Measurements from ENCODE around the gene MTRFR. TPM values are rescaled to one million over a fixed set of nuclear protein-coding genes. Genes with fewer than 3 reads are reported as not detected.

MTRFR gene
- total and polyA plus RNA-seq, 7 donors, result 7.8 to 19.1 (median 12.7) TPM

DNA sequence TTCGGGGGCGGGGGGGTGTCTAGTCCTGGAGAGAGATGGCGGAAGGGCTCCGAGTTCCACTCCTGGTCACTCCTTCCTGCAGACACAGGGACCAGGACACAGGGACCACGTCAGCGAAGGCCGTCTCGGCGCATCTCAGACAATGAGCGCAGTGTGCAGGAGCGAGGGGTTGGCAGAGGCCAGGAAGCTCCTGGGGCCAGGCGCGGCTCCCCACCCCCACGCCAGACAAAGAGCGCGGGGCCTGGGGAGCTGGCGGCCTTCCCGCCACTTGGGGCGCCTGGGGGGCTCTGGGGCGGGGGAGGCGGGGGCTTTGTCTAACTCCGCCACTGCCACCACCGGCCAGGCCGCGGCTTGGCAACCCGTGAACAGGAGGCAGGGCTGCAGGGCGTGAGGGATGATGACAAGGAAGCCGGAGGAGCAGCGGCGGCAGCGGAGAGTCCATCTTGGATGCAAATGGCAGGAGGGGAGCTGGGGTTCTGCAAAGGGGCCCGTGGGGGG lies 36.2 kb downstream of the MTRFR start:
- Histone ChIP-seq H3K4me3 (peak overlapping the region; percentile 63 to 91 (median 80)), H3K27me3 (no peaks in the 10 kb centered on the region), H3K4me1 (peaks cover 0 to 44% (median 38%) of the 10 kb centered on the region in 4 donors), H3K36me3 (peaks cover 0 to 29% (median 10%) of the 10 kb centered on the region in 4 donors), H3K27ac (peak overlapping the region; percentile 84 to 90 (median 86)), H3K9me3 (no peaks in the 10 kb centered on the region)
- peak in 1 of 4 donors; percentile 32 for TF ChIP-seq POLR2AphosphoS5 (IDR thresholded peaks at IDR 0.05)
- no peak for TF ChIP-seq EP300 (IDR thresholded peaks at IDR 0.05)
- WGBS, 2 donors, result 9 to 29% methylated on average over 32 of the region's 32 CpGs
- DNase-seq, result peak; percentile 88
- intact Hi-C loops (cut with DNase I), result no loop called here

DNA sequence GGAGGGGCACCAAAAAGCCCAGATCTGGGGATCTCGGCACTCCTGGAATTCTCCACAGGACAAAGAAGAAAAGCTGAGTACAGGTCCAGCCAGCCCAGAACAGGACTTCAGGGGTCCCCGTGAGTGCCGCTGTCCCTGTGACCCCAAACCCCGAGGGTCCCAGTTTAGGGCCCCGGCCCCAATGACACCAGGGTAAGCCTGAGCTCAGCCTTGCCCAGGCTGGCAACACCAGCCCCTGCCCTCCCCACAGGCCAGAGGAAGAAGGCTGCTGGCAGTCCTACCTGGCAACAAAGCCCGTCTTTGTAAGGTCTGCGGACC lies 36.6 kb downstream of the MTRFR start:
- H3K4me3 ChIP-seq, result peak overlapping the region; percentile 63 to 91 (median 80)
- peaks cover 0 to 25% (median 7%) of the 10 kb centered on the region in 4 donors for H3K36me3 ChIP-seq
- H3K27ac ChIP-seq, result peak overlapping the region; percentile 84 to 90 (median 86)
- TF ChIP-seq POLR2A (IDR thresholded peaks at IDR 0.05) (no peak), EP300 (IDR thresholded peaks at IDR 0.05) (no peak)
- TF ChIP-seq, protein P1, sequence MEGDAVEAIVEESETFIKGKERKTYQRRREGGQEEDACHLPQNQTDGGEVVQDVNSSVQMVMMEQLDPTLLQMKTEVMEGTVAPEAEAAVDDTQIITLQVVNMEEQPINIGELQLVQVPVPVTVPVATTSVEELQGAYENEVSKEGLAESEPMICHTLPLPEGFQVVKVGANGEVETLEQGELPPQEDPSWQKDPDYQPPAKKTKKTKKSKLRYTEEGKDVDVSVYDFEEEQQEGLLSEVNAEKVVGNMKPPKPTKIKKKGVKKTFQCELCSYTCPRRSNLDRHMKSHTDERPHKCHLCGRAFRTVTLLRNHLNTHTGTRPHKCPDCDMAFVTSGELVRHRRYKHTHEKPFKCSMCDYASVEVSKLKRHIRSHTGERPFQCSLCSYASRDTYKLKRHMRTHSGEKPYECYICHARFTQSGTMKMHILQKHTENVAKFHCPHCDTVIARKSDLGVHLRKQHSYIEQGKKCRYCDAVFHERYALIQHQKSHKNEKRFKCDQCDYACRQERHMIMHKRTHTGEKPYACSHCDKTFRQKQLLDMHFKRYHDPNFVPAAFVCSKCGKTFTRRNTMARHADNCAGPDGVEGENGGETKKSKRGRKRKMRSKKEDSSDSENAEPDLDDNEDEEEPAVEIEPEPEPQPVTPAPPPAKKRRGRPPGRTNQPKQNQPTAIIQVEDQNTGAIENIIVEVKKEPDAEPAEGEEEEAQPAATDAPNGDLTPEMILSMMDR (IDR thresholded peaks at IDR 0.05), result no peak
- intact Hi-C loops (cut with DNase I), result loop anchor here (2.0 kb wide), 1 partner anchor 119 kb away; no protein-coding TSS in a partner anchor
- WGBS, 2 donors, result 1 to 5% methylated on average over 7 of the region's 7 CpGs
- no peak for DNase-seq
- H3K9me3 ChIP-seq, result no peaks in the 10 kb centered on the region
- H3K4me1 ChIP-seq, result peaks cover 0 to 44% (median 38%) of the 10 kb centered on the region in 4 donors
- H3K27me3 ChIP-seq, result no peaks in the 10 kb centered on the region

DNA sequence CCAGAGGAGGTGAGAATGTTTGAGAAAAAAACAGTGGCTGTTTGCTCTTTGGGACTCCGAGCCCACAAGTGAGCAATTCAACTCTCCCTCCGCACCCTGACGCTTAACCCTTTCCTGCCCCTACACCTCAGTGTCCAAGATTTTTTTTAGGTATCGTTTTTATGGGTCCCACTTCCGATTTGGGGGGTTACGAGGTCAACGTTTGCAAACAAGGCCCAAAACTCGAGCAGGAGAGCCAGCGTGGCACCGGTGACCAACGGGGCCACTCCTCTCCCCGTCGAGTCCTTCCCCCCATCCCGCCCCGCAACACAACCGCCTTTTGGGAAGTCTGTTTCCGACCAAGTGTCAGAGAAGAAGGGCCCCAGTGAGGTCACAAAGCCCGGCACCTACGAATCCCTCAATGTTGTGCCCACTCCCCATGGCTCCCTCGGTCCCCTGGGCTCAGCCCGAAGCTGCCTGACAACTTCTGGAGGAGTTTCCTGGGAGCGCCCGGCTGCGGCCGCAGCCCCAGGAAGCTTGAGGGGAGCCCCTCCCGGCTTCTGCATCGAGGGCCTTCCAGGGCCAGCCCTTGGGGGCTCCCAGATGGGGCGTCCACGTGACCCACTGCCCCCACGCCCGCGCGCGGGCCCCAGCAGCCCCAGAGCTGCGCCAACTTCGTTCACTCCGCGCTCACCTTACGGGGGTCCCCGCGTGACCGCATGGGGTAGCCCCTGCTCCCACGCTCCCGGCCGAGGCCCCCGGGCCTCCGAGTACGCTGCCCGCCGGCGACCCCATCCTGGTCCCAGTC lies 37.2 kb downstream of the MTRFR start:
- peak overlapping the region; percentile 63 to 91 (median 80) for H3K4me3 ChIP-seq
- peaks cover 0 to 20% (median 3%) of the 10 kb centered on the region in 4 donors for H3K36me3 ChIP-seq
- peaks cover 0 to 44% (median 38%) of the 10 kb centered on the region in 4 donors for H3K4me1 ChIP-seq
- TF ChIP-seq POLR2AphosphoS5 (IDR thresholded peaks at IDR 0.05) (no peak), POLR2A (IDR thresholded peaks at IDR 0.05) (no peak), EP300 (IDR thresholded peaks at IDR 0.05) (no peak)
- TF ChIP-seq, protein P1 (IDR thresholded peaks at IDR 0.05), result no peak
- no peaks in the 10 kb centered on the region for H3K9me3 ChIP-seq
- peak; percentile 72 for DNase-seq
- intact Hi-C loops (cut with DNase I), result loop anchor here (2.0 kb wide), 1 partner anchor 118 kb away; no protein-coding TSS in a partner anchor
- peak overlapping the region; percentile 84 to 90 (median 86) for H3K27ac ChIP-seq
- H3K27me3 ChIP-seq, result no peaks in the 10 kb centered on the region
- 0% methylated on average over 51 of the region's 51 CpGs for WGBS, 2 donors

DNA sequence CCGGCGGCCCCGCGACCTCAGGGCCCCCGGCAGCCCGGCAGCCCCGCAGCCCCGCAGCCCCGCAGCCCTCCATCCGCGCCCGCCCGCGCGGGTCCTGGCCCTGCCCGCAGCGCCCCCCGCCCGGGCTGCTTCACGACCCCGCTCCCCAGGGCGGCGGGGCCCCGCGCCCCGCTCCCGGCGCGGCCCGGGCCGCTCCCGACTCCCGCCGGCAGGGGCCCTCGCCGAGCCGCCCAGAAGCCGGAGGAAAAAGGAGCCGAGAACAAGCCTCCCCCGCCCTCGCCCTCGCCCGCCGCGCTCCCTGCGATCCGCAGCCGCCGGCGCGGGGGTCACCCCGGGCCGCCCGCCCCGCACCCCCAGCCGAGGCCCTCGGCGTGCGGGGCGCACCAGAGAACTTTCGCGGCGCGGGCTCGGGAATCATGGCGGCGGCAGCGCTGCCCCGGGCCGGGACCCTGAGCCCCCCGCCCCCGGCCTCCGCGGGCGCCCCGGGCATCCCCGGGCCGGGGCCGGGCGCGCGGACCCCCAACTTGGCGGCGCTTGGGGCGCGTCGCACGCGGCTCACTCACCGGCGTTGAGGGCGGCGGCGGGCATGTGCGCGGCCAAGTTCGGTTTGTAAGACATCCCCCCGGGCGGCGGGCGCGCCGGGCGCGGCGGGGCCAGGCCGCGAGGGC lies 37.9 kb downstream of the MTRFR start:
- Histone ChIP-seq H3K36me3 (peaks cover 0 to 12% (median 1%) of the 10 kb centered on the region in 4 donors), H3K27me3 (no peaks in the 10 kb centered on the region), H3K9me3 (no peaks in the 10 kb centered on the region), H3K4me1 (peaks cover 0 to 44% (median 38%) of the 10 kb centered on the region in 4 donors), H3K4me3 (peak overlapping the region; percentile 63 to 91 (median 80)), H3K27ac (peak overlapping the region; percentile 84 to 90 (median 86))
- DNase-seq, result peak; percentile 88
- TF ChIP-seq, protein P1 (IDR thresholded peaks at IDR 0.05), result no peak
- 1% methylated on average over 108 of the region's 108 CpGs for WGBS, 2 donors
- intact Hi-C loops (cut with DNase I), result loop anchor here (1.0 to 2.0 kb wide), 2 partner anchors 94 to 118 kb away; no protein-coding TSS in a partner anchor

DNA sequence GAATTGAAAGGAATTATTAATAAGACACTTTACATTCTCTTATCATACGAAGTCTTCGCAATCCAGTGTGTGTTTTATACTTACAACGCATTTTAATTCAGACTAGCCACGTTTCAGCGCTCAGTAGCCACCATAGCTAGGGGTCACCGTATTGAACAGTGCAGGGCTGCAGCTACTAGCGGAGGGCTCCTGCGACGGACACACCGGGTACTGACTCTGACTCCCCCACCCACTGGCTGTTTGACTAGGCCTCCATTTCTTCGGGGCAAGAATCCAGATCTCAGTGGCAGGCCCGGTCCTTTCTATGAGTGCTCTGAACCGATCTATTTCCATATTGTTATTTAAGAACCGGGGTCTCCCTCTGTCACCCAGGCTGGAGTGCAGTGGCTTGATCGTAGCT lies 39.9 kb downstream of the MTRFR start:
- H3K4me3 ChIP-seq, result no peak overlapping the region
- WGBS, 2 donors, result 89 to 94% methylated on average over 15 of the region's 15 CpGs
- H3K9me3 ChIP-seq, result no peaks in the 10 kb centered on the region
- no peak for DNase-seq
- no peaks in the 10 kb centered on the region for H3K27me3 ChIP-seq
- intact Hi-C loops (cut with DNase I), result no loop called here
- no peak overlapping the region for H3K27ac ChIP-seq
- H3K36me3 ChIP-seq, result no peaks in the 10 kb centered on the region
- TF ChIP-seq POLR2A (IDR thresholded peaks at IDR 0.05), result no peak
- no peak for TF ChIP-seq POLR2AphosphoS5 (IDR thresholded peaks at IDR 0.05)
- TF ChIP-seq EP300 (IDR thresholded peaks at IDR 0.05), result no peak
- TF ChIP-seq, protein P1 (IDR thresholded peaks at IDR 0.05), result no peak
- H3K4me1 ChIP-seq, result peaks cover 0 to 35% (median 33%) of the 10 kb centered on the region in 4 donors
